NCI-H82 treated with DMSO at 0.1 percent for 48 hours (cell line): Measurements from ENCODE around the gene ANKFN1.

Experiments used
- DNase-seq: peaks from one replicate; lab custom pipeline; 2025; ENCODE audit not compliant: unreplicated experiment; lab: John Stamatoyannopoulos, UW

ANKFN1 gene

DNA sequence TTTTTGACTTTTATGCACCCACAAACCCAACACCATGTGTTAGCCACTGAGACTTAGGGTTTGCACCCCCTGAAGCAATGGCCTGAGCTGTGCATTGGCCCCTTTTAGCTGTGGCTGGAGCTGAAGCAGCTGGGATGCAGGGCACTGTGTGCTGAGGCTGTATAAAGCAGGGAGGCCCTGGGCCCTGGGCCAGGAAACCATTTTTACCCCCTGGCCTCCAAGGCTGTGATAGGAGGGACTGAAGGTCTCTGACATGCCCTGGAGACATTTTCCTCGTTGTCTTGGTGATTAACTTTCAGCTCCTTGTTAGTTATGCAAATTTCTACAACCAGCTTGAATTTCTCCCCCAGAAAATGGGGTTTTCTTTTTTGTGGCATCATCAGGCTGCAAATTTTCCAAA lies 6.7 kb upstream of the ANKFN1 start:
- DNase-seq: no peak

- no peak for DNase-seq
These were observed 4.9 kb upstream of the ANKFN1 start for GRCh38 chr17:56148333-56148732.

DNA sequence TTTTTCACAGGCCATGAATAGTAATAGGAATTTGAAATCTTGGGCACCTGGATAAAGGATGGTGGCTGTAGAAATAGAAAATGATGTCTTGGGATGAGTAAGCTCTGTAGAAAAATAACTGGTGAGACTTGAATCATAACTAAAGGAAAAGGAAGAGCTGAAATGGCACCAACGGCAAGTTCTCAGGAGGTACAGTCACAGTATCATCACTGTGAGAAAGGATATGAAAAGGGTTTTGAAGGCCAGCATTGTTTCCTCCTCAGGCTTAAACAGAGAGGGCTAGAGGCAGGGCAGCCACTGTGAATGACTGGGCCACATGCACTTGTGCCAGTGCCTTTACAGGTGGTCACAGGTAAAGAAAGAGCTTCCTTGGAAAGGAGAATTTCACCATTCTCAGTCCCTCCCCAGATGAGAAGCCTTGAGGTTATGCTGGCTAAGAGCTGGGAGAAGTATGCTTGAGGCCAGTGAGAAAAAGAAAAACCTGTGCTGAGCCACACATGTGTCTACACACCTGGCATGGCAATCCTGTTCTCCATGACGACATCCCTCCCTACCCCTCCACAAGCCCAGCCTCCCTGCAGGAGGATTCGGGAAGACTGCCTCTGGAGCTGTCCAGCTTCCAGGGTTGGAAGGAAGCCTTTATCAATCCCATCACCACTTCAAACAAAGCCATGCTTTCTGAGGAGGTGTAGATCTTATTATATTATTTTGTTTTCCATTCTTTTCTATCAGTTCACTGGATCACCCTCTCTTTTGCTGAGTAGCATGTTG lies 3.8 kb upstream of the ANKFN1 start:
- no peak for DNase-seq

GRCh38 chr17:56150649-56151048 lies 2.6 kb upstream of the ANKFN1 start:
- DNase-seq: no peak

GRCh38 chr17:56157845-56158244 lies 4.6 kb downstream of the ANKFN1 start:
- peak; percentile 61 for DNase-seq

DNA sequence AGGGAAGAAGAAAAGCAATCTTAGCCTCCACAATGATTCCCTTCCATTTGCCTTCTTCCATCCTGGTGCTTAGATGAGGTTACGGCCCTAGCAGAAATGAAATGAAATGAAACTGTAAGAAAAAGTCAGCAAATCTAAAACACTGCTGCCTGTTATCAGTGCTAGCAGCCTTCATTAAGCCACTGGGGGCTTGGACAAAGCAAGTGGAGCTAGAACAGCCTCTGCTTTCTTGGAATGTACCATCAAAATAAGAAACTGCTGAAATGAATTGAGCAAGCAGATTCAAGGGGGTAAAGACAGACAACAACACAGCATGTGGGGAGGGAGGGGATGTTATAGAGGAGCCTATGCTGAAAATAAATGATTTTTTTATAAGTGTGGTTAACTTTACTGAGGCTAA lies 5.1 kb downstream of the ANKFN1 start:
- DNase-seq: no peak

- peak; percentile 93 for DNase-seq
These were observed 5.9 kb downstream of the ANKFN1 start for GRCh38 chr17:56158915-56159825.

DNA sequence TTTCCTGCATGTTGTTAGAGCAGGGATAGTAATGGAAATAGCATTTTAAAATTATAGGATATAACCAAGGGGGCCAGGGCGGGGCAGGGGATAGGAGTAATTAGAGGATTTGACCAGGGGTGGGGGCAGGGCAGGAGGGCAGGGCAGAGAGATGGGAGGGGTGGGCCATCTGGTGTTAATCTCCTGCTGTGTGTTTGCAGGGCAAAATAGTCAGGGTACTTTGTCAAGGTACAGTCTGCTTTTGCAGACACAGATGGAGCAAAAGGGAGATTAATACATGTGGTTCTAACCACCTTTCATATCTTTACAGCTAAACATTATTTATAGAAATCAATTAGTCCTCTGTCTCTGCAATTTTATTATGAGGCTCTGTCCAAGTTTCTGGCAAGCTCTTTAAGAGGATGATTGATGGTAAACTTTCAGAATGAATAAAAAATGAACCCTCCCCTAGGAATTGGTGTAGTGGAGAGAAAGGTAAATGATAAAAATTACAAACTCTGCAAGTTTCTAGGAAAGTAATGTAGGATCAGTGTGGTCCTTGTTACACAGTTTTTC lies 6.6 kb downstream of the ANKFN1 start:
- DNase-seq: peak; percentile 94

DNA sequence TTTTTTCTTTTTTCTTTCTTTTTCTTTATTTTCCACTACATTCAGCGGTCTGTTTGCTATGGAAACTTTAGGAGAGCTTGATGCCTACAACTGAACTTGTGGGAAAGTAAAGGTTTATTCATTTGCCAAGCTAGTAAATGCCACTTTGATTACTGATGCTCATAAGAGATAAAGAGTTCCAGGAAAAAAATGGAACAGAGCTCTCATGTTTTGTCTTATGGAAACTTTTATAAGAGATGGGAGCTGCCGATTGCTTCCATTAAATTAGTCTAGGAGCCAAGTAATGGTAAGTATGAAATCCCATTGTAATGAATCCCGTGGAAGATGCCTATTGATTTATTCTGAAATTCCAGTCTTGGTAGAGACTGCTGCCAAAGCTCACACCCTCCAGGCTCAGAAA lies 7.1 kb downstream of the ANKFN1 start:
- DNase-seq: peak; percentile 66

GRCh38 chr17:56165072-56165641 lies 11.9 kb downstream of the ANKFN1 start:
- DNase-seq: no peak

DNA sequence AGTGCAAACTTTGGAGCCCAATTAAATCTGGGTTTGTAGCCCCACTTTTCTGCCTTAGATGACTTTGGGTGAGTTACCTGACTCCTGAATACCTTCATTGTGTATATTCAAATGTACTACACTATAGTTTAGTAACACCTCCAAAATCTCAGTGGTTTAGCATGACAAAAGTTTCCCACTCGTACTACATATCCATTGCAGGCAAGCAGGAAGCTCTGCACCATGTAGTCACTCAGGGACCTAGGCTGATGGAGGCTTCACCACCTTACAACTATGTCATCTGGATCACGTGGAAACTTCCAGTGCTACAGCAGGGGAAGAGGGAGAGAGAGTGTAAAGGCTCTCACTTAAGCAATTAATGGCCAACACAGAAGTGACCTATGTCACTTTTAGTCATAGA lies 14.2 kb downstream of the ANKFN1 start:
- DNase-seq: no peak

DNA sequence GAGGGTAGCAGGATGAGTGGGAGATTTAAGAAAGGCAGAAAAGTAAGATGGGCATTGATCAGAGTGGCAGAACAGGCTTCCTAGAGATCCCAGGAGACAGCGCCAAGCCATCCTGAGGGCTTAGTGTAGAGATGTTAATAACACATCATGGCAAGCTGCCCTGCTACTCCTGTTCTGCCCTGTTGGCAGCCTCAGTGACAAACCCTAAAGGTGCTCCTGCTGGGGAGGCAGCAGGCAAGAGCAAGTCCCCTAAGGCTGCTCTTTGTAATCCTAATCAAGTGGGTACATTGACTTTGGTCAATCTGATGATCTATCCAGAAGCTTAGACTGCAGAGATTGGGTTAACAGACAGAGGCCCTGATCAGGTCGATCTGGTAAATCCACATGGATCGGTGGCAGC lies 16.3 kb downstream of the ANKFN1 start:
- no peak for DNase-seq

- DNase-seq: no peak
These were observed 18.1 kb downstream of the ANKFN1 start for GRCh38 chr17:56171186-56171959.

GRCh38 chr17:56172517-56172982 lies 19.3 kb downstream of the ANKFN1 start:
- DNase-seq: peak; percentile 52

DNA sequence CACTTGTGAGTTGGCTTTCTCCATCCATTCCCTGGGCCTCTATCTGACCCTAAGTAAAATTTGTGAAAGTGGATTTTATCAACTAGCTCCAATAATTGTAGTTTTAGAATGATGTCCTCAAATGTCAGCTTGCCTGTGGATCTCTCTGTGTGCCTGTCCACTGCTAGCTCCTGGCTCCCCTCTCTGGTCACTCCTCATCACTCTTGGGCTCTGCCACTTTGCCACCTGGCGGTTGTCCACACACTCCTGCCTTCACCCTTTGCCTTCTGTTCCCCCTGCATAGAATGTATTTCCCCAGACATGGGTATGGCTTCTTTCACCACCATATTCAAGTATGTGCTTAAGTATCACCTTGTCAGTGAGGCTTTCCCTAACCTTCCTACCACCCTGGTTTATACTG lies 19.8 kb downstream of the ANKFN1 start:
- no peak for DNase-seq

GRCh38 chr17:56173958-56174835 lies 20.9 kb downstream of the ANKFN1 start:
- peak; percentile 32 for DNase-seq

GRCh38 chr17:56175299-56175955 lies 22.2 kb downstream of the ANKFN1 start:
- no peak for DNase-seq

DNA sequence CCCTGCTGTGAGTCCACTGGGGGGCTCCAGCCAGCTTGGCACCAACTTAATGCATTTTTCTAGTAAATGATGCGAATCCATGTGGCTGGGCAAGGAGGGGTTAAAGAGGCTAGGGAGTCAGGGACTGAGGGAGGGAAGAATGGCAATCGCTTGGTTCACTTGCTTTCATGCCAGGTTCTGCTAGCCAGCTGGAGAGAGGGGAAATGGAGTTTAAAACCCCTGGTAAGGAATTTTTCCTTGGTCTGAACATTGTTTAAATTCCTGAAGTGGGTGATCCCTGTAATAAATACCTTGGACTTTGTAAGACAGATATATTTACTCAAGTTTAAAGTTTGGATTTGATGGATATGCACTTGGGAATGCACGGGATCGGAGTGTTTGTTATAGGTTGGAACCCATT lies 22.8 kb downstream of the ANKFN1 start:
- no peak for DNase-seq

GRCh38 chr17:56177361-56177760 lies 24.1 kb downstream of the ANKFN1 start:
- no peak for DNase-seq
